Stimulated activated CD8-positive, alpha-beta memory T cell treated with anti-CD3 and anti-CD28 coated beads, Interleukin-2, amount 100 ng/mL, for 48 hours (primary cell): ENCODE measurements around the gene SLF1.
"Not testable (repeated sequence)": the region's sequence is repeated elsewhere in the genome, so short reads cannot be mapped to it uniquely, and the experiment has no call there.

ENCODE experiments used
- DNase-seq, 2 donors: peaks; one replicate each; pipeline ENCODE4 v3.0.0-alpha.2; 2020; ENCODE audit warnings: low read depth in 2 of 2

SLF1 gene

GRCh38 chr5:94618493-94619328, at the start of gene SLF1, which contains the start of gene KIAA0825:
SLF1 (plus strand) TSS chr5:94618669; CDS start chr5:94628811, 10,142 bp downstream.
KIAA0825 (minus strand) TSS chr5:94618604; CDS start chr5:94537126, 81,478 bp downstream.
- DNase-seq, result peak; percentile 71 to 85

DNA sequence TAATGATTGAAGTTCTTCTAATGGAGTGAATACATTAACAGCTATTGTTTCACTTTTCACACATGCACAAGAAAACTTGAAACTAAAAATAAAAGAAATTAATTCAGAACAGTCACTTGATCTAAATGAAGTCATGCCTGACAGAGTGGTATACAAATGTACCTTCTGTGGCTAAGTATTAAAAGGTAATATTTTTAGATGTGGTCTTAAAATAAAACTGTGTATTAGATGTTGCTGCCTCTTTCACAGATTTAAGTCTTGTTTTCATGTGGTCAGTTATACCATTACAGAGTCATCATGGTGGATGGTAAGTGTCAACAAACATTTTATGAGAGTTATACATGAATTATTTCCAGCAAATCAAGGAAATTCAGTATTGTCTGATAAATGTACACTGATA, 47.1 kb upstream of the SLF1 start:
- DNase-seq, result no peak

- not testable (repeated sequence) for DNase-seq
Measured at GRCh38 chr5:94573349-94573748, 45.1 kb upstream of the SLF1 start.

GRCh38 chr5:94575196-94575595, 43.3 kb upstream of the SLF1 start:
- DNase-seq, result no peak

DNA sequence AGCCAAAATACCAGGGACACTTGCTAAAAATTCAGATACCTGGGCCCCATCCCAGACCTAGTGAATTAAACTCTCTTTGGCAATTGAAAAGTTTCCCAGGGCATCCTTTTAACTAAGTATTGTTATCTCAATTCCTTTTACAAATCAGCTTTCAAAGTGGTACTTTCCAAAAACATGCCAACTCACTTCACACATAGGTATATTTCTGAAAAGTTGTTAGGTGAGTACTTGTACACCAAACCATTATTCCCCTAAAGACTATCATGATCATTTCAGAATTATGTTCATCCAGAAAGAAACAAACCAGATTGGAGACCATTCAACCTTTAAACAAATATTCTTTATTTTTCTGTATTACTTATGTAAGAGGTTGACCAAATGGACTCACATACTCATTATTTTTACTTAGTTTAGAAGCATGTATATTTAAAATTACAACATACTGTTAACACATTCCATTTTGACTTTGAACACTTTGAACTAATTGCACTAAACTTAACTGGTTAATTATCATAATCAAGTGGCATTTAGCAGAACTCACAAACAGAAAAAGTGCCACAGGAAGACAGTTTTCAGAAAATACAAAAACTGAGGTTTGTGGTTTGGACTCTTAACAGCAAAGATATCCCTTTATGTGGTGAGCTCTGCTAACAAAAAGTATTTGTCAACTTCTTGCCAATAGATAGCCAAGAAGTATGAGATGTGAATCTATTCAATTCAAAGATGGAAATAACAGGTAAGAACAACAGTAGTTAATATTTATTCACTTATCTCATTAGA, 40.8 kb upstream of the SLF1 start:
- no peak for DNase-seq

DNA sequence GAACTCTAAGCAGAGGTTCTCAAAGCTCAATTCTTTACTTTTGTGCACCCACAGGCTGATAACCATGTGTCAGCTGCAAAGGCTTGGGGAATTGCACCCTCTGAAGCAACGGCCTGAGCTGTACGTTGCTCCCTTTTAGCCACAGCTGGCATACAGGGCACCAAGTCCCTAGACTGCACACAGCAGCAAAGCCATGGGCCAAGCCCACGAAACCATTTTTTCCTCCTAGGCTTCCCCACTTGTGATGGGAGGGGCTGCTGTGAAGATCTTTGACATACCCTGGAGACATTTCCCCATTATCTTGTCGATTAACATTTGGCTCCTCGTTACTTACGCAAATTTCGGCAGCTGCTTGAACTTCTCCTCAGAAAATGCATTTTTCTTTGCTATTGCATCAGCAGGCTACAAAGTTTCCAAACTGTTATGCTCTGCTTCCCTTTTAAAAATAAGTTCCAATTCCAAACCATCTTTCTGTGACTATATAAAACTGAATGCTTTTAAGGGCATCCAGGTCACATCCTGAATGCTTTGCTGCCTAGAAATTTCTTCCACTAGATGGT, 23.1 kb upstream of the SLF1 start:
- DNase-seq, result no peak

DNA sequence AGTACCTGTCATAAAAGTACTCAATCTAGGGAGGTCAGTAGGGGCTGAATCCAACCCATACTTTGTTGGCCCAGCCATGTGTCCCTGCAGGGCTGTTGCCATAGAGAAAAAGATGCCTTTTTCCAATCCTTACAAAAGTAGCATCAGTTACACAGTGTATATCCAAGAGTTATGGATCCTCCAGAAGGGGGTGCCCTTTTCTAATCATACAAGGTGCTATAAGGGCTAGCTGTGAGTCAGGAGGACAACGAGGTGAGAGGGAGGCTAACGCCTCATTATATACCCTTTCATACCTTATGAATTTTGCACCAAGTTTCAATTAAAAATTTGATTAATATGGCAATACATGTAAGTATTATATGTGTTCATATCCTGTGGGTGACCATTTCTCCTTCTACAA, 4.9 kb upstream of the SLF1 start:
- no peak for DNase-seq

- no peak for DNase-seq
Measured at GRCh38 chr5:94614156-94614805, 4.2 kb upstream of the SLF1 start.

DNA sequence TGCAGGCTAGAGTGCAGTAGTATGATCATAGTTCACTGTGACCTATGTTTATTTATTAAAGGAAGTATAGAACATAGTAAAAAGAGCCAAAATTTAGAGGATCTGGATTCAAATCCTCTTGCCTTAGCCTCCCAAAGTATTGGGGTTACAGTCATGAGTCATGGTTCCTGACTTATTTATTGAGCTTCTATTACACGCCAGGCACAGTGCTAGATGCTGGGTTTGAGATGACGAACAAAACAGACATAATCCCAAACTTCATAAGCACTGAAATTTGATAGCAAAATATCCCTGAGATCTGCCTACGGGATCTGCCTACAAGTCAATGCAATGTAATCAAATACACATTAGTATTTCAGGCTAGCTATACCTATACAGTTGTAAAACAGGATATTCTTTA, 2.6 kb upstream of the SLF1 start:
- DNase-seq, result no peak

DNA sequence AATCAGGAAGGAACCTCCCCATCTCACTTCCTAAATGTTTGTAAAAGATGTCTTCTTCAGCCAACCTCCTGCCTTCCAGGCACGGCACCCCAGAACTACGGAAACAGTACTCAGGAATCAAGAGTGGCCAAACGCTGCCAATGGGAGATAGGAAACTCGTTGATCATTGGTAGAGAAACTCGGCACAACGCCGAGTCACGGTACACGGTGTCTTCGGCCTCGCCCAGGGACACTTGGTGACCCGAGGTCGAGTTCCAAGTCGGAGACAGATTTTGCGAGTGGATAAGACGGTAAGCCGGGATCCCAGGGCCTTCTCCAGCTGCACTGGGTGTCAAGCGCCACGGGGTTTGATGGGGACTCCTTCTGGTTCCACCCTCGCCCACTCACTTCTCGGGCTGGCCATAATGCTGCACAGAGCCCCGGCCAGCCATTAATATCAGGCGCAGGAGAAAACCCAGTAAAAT, 408 bp upstream of the SLF1 start:
- DNase-seq, result peak in 1 of 2 donors; percentile 9

GRCh38 chr5:94620256-94620655, 1.8 kb downstream of the SLF1 start:
- DNase-seq, result no peak

DNA sequence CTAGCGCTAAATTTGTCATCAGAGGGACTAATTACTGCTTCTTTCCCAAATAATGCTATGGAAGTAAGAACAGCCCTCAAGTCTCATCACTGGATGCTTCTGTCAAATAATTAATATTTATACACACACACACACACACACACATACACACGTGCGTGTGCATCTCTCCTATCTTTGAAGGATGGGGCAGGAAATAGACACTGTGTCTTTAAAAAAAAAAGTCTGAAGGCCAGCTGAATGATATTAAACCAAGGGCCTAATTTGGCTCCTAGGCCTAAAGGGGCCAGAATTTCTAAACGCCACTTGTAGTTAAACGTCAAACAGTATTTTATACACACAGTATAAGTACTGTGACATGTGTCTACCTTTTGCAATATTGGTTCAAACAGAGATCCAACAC, 3.3 kb downstream of the SLF1 start:
- no peak for DNase-seq

DNA sequence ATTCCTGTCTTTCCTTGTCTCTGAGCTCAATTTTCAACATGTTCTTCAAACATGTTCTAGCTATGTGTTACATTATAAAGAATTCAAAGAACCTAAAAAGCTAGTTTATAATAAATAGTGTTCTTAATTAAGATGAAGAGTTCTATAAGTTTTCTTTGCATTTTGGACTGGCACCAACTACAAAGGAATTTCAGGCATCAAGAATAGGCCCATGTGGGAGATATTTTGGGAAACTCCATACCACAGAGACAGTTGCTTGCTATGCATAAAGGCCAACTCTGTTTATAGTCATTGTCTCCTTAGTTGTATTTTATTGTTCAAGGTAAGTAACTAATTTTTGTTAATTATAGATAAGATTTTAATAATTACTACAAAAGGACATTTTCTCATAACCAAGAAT, 4.5 kb downstream of the SLF1 start:
- DNase-seq, result no peak

DNA sequence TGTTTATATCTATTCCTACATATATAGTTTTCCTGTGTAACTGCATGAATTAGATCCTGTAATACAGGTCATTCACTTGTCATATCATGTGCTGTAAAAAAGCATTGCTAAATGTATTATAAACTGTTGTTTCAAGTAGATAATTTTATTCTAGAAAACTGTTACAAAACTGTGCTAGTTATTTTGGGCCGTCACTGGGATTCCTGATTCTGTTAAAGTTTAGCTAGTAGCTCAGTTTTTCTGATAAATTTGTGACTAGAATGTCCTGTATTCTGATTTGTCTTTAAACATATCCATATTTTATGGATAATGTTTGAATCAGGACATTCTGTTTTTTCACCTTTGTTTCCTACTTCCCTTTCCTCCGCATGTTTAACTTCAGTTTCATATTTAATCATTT, 5.4 kb downstream of the SLF1 start:
- DNase-seq, result no peak

GRCh38 chr5:94627191-94627590, 8.7 kb downstream of the SLF1 start:
- no peak for DNase-seq

DNA sequence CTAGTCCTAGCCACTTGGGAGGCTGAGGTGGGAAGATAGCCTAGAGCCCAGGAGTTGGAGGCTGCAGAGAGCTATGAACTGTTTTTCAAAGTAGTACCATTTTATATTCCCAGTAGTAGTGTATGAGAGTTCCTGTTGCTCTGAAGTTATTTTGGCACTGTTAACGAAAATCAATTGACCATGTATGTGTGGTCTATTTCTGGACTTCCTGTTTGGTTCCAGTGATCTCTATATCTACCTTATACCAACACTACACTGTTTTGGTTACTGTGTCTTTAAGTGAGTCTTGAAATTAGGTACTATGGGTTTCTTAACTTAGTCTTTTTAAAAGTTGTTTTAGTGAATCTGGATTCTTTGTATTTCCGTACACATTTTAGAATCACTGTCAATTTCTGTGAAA, 13.6 kb downstream of the SLF1 start:
- DNase-seq, result no peak

DNA sequence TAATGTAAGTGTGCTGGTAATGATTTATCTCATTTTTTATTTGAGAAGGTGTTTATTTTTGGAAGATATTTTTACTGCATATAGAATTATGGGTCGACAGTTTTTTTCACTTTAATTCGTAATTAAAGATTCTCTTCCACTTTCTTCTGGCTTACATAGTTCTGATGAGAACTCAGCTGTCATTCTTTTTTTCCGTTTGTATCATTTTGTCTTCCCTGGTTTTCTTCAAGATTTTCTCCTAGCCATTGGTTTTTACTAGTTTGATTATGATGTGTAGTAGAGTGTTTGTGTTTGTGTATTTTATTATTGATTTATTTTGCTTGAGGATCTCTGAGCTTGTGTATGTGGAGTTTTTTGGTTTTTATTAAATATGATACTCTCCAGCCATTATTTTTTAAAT, 21.7 kb downstream of the SLF1 start:
- no peak for DNase-seq

DNA sequence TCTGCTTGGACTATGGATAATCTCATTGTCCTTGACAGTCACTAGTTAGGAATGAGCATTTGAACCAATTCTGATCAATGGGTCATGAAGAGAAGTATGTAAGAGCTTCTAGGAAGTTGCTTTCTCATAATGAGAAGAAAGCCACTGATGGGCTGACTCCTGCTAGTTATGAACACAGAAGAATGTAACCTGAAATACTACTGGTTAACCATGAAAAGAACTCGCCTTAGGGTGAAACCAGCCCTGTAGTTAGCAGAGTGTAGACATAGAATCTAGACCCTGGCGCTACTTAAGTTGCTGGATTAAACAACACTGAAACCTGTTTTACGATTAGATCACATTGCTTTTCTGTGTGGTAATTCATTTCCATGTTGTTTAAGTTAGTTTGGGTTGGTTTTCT, 26.6 kb downstream of the SLF1 start:
- no peak for DNase-seq

GRCh38 chr5:94646758-94647157, 28.3 kb downstream of the SLF1 start:
- DNase-seq, result no peak

- DNase-seq, result no peak
Measured at GRCh38 chr5:94649874-94650273, 31.4 kb downstream of the SLF1 start.

GRCh38 chr5:94658272-94658671, 39.8 kb downstream of the SLF1 start:
- no peak for DNase-seq

GRCh38 chr5:94660506-94660905, 42.0 kb downstream of the SLF1 start:
- DNase-seq, result no peak
